GM18498 (cell line): Measurements from ENCODE around the gene USP15.
"Not testable (repeated sequence)": the region's sequence is repeated elsewhere in the genome, so short reads cannot be mapped to it uniquely, and the experiment has no call there.

Source experiments
- ATAC-seq: cut with Tn5 transposase; IDR thresholded peaks from one replicate; pipeline ENCODE4 v1.9.1; 2021; ENCODE audit warnings: mild to moderate bottlenecking, moderate library complexity; ENCODE audit not compliant: unreplicated experiment

Gene USP15

DNA sequence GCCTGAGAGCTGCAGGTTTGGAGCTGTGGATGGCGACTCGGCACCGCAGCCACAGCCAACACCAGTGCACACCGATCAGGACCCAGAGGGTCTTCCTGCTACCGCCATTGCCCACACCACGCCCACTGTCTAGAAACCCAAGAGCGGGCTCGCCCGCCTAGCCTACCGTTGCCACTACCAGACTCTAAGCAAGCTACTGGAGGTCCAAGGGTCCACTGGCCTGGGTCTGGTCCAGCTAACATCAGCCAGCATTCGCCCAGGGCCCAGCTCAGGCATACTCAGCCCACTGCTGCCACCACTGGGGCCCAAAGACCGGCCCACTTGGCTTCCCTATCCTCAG, 175.9 kb downstream of the USP15 start:
- no peak for ATAC-seq

DNA sequence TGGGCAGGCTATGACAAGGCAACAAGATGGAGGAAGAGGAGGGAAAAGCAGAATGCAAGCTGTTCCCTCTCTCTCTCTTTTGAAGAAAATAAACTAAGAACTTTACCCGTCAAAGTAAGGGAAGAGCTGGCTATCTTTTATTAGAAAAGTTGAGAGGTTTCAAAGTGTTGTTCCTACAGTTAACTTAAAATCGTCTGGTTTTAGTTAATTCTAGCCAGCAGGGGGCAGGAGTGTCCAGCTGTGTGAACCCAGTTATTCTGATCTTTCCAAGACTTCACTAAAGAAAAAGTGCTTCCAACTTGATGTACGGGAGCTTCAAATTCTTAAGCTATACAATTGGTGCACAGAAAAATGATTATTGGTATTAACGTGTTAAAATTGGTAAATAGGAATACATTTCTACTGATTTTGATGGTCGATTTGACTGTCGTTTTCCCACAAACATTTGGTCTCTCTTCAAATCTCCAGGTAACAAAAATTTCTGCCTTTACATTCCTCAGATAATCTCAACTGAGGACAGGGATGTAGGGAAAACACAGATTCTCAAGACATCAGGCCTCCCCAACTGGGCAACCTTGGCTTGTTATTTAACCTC, 178.0 kb downstream of the USP15 start:
- no peak for ATAC-seq

DNA sequence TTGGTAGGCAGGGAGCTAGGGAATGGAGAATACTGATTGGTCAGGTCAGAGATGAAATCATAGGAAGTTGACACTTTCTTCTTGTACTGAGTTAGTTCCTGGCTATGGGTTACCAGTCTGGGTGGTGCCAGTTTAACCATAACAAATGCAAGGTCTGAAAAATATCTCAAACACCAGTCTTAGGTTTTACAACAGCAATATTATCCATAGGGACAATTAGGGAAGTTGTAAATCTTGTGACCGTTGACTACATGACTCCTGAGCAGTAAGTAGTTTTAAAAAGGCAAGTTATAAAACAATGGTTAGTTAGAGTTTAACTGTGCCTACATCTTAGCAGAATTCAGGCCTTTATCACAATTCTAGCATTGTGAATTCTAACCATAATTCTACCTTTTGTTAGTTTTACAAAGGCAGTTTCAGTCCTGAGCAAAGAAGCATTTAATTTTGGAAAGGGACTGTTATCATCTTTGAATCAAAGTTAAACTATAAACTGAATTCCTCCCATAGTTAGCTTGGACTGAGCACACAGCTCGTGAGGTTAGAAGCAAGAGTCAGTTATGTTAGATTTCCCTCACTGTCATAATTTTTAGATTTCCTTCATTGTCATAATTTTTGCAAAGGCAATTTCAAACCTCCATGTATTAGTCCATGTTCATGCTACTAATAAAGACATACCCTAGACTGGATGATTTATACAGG, 186.7 kb downstream of the USP15 start:
- ATAC-seq, result no peak

DNA sequence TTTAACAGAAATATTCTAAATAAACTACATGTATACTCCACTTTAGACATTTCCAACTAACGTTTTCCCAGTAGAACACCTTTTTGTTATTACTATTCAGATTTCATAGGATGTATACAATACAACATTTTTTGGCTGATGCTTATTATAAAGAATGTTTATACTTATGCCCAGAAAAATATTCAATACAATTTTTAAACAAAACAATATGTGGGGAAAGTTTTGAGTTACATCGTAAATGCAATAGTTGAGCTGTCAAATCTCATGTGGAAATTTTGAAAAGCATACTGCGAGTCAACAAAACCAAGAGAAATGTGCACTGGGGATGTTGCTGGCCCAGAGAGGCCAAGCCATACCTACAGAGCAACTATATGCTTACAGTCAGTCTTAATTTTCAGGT, 188.2 kb downstream of the USP15 start:
- no peak for ATAC-seq

DNA sequence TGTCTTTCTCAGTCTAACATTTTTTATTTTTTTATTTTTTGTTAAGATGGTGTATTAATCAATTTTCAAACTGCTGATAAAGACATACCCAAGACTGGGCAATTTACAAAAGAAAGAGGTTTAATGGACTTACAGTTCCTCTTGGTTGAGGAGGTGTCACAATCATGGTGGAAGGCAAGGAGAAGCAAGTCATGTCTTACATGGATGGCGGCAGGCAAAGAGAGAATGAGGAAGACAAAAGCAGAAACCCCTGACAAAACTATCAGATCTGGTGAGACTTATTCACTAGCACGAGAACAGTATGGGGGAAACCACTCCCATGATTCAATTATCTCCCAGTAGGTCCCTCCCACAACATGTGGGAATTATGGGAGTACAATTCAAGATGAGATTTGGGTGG, 195.2 kb downstream of the USP15 start:
- ATAC-seq, result not testable (repeated sequence)

DNA sequence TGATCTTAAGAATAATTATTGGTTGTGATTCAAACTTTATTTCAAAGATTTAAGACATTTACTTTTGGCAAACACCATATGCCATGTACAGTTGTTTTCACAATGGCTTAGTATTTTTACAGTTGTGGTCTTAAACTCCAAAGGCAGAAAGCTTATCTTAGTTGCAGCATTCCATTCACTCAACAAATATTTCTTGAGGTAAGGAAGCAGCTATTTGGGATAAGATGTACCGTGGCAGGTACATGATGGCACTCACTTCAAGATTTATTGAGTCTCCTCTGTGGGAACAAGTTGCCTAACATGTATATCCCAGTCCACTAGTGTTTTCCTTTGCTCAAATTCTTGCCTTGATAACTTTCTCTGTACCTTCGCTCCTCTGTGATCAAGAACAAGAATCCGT, 198.4 kb downstream of the USP15 start:
- no peak for ATAC-seq

DNA sequence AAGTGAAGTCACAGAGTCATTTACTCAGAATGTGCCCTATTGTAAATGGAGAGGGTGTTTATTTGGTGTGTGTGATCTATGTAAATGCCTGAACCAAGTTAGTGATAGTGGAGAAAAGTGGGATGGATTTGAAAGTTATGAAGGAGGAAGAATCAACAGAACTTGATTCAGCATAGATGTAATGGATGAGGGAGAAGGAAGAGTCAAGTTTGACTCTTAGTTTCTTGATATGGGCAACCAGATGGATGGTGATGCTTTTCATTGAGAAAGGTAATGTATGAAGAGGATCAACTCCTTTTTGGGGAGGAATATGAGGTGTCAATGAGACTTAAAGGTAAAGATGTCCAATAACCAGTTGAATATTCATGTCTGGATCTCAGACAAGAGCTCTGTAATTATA, 199.8 kb downstream of the USP15 start:
- no peak for ATAC-seq

DNA sequence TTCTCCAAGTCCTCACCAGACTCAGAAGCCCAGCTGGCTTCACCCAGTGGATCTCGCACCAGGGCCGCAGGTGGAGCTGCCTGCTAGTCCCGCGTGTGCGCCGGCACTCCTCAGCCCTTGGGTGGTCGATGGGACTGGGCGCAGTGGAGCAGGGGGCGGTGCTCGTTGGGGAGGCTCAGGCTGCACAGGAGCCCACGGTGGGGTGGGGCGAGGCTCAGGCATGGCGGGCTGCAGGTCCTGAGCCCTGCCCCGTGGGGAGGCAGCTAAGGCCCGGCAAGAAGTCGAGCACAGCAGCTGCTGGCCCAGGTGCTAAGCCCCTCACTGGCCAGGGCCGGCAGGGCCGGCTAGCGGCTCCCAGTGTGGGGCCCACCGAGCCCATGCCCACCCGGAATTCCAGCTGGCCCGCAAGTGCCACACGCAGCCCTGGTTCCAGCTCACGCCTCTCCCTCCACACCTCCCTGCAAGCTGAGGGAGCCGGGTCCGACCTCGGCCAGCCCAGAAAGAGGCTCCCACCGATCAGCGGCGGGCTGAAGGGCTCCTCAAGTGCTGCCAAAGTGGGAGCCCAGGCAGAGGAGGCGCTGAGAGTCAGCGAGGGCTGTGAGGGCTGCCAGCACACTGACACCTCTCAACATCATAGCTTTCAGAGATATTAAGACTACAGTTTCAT, 201.1 kb downstream of the USP15 start:
- not testable (repeated sequence) for ATAC-seq

DNA sequence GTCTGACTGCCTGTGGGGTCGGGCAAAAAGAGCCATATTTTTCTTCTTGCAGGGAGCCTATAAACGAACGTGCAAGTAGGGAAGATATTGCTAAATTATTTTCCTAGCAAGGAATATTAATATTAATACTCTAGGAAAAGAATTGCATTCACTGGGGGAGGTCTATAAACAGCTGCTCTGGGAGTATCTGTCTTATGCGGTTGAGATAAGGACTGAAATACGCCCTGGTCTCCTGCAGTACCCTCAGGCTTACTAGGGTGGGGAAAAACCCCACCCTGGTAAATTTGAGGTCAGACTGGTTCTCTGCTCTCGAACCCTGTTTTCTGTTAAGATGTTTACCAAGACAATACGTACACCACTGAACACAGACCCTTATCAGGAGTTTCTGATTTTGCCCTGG, 203.0 kb downstream of the USP15 start:
- ATAC-seq, result not testable (repeated sequence)
